ENCODE measurements around the gene MAP3K13. TPM values are rescaled to one million over a fixed set of nuclear protein-coding genes. Genes with fewer than 3 reads are reported as not detected.
A peak's percentile ranks its signal among the peaks of the same experiment; 100 is the strongest.

Gene MAP3K13
- total and polyA plus RNA-seq, 2 of the 13 experiments (the other 11 are each of a cell fraction or from before 2014, with no cell fraction given): 24.2 to 26.5 TPM

DNA sequence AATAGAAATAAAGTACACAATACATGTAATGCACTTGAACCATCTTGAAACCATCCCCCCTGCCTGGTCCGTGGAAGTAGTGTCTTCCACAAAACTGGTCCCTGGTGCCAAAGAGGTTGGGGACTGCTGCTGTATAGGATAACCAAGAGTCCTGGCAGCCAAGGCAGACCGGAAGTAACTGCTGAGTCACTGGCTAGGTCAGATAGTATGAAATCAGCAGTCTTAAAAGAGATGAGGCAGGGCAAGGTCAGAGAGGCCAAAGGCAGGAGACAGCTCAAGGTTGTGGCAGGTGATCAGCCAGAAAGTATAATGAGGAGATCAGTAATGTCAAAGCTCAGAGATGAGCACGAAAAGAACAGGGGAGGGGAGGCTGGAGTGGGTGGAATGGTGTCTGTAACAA, 60.2 kb downstream of the MAP3K13 start:
- no TSS peak for BruUV-seq (replicated peaks)
- DNase-seq (ENCODE audit: low spot score) (no peak), FAIRE-seq (no peak), ATAC-seq (no peak)
- no peaks in the 10 kb centered on the region; the same call in 1 of the 2 replicates for H4K20me1 ChIP-seq (ENCODE audit: insufficient read depth, low read length)
- H3K4me2 ChIP-seq (ENCODE audit: low read depth, low read length): no peak overlapping the region
- H3K9ac ChIP-seq (ENCODE audit: insufficient read depth, low read depth, low read length): no peak overlapping the region
- no peak overlapping the region for H3K4me3 ChIP-seq (replicated peaks in 1 of 3; ENCODE audit: insufficient read depth in 1 of 3, low read depth in 2 of 3, low read length in 3 of 3)
- in situ Hi-C loops (cut with HindIII; ENCODE audit: extremely low pct_ligation_motif_present, low pct_unique_long_range_greater_than_20kb) (no loop called here), intact Hi-C loops (cut with micrococcal nuclease; ENCODE audit: unreplicated experiment) (no loop called here)
- H3K27me3 ChIP-seq (ENCODE audit: control insufficient read depth in 1 of 2, insufficient read depth in 2 of 2, low read length in 2 of 2): no peaks in the 10 kb centered on the region
- H3K9me3 ChIP-seq (ENCODE audit: low read length): no peaks in the 10 kb centered on the region
- ChIA-PET POLR2A (no interaction called here), CTCF (ENCODE audit: low intra/inter-chr PET ratio, low total read pairs) (no interaction called here)
- peaks cover 9% of the 10 kb centered on the region; the same call in 1 of the 2 replicates for H3K4me1 ChIP-seq (ENCODE audit: insufficient read depth, low read length)
- no peak overlapping the region for H2AFZ ChIP-seq (ENCODE audit: low read length)
- H3K79me2 ChIP-seq (ENCODE audit: insufficient read depth, low read length): no peaks in the 10 kb centered on the region
- peaks cover 0 to 2% of the 10 kb centered on the region in 2 experiments; a peak in 2 of 5 replicates for H3K36me3 ChIP-seq (replicated peaks in 1 of 2; ENCODE audit: control insufficient read depth in 1 of 2, insufficient read depth in 2 of 2, low read length in 2 of 2)
- peak; percentile 60 for TF ChIP-seq FOSL2 (CRISPR knock-in tag; IDR thresholded peaks at IDR 0.05)
- TF ChIP-seq, protein P1, sequence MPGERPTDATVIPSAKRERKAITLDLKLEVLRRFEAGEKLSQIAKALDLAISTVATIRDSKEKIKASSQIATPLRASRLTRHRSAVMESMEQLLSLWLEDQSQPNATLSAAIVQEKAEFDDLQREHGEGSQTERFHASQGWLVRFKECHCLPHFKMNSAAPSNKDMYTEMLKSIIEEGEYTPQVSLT (CRISPR knock-in tag; IDR thresholded peaks at IDR 0.05; ENCODE audit: borderline replicate concordance, low read depth): no peak
- peak; percentile 80; the same call in 1 of the 2 replicates for TF ChIP-seq NFE2 (CRISPR knock-in tag; IDR thresholded peaks at IDR 0.05)
- TF ChIP-seq NFE2L2 (IDR thresholded peaks at IDR 0.05; ENCODE audit: low read length): peak; percentile 86
- 0 out of 4 replicates have a peak, but pooled peaks of 1 of the 2 experiments have one; percentile 21 for TF ChIP-seq MAFK (conservative IDR thresholded peaks at IDR 0.05 in 1 of 2, IDR thresholded peaks at IDR 0.05 in 1 of 2; ENCODE audit: low read length in 2 of 2)
- WGBS (ENCODE audit: low lambda C conversion rate): 91% methylated on average over 3 of the region's 3 CpGs
- H3K27ac ChIP-seq (ENCODE audit: extremely low read length, insufficient read depth, low read length): no peak overlapping the region

DNA sequence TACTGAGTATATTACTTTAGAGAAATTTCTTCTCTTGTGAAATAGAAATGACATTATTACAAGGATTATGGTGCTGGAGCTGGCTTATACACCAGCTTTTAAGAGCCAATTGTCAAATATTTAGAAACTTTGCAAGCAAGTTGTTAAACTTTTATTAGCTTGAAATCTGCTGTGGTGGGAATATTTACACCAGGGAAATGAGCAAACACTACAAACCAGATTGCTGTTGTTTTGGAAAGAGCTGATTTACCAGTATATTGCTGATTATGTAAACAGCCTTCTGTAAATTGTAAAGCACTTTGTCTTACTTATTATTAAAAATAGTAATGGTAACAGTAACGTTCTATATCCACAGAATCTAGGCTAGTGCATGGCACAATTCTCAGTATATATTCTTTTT, 61.5 kb downstream of the MAP3K13 start:
- FAIRE-seq: no peak

More for the DNA sequence above, 61.5 kb downstream of the MAP3K13 start:
- Histone ChIP-seq H3K27ac (ENCODE audit: extremely low read length, insufficient read depth, low read length) (no peak overlapping the region), H3K4me1 (ENCODE audit: insufficient read depth, low read length) (peaks cover 9% of the 10 kb centered on the region; the same call in 1 of the 2 replicates), H3K27me3 (ENCODE audit: control insufficient read depth in 1 of 2, insufficient read depth in 2 of 2, low read length in 2 of 2) (no peaks in the 10 kb centered on the region), H2AFZ (ENCODE audit: low read length) (no peak overlapping the region), H3K9me3 (ENCODE audit: low read length) (no peaks in the 10 kb centered on the region), H3K4me3 (replicated peaks in 1 of 3; ENCODE audit: insufficient read depth in 1 of 3, low read depth in 2 of 3, low read length in 3 of 3) (no peak overlapping the region), H3K9ac (ENCODE audit: insufficient read depth, low read depth, low read length) (no peak overlapping the region), H3K4me2 (ENCODE audit: low read depth, low read length) (no peak overlapping the region), H4K20me1 (ENCODE audit: insufficient read depth, low read length) (peaks cover 4% of the 10 kb centered on the region; the same call in 1 of the 2 replicates), H3K36me3 (replicated peaks in 1 of 2; ENCODE audit: control insufficient read depth in 1 of 2, insufficient read depth in 2 of 2, low read length in 2 of 2) (peaks cover 5 to 7% of the 10 kb centered on the region in 2 experiments; a peak in 3 of 5 replicates), H3K79me2 (ENCODE audit: insufficient read depth, low read length) (no peaks in the 10 kb centered on the region)
- TF ChIP-seq CCAR2 (optimal IDR thresholded peaks at IDR 0.05; ENCODE audit: low read depth, low read length): no peak
- TF ChIP-seq TGIF2 (CRISPR knock-in tag; IDR thresholded peaks at IDR 0.05): no peak
- no peak for TF ChIP-seq MED13 (CRISPR knock-in tag; IDR thresholded peaks at IDR 0.05)
- TF ChIP-seq SKI (IDR thresholded peaks at IDR 0.05; ENCODE audit: partially characterized antibody): no peak
- TF ChIP-seq, protein P2, sequence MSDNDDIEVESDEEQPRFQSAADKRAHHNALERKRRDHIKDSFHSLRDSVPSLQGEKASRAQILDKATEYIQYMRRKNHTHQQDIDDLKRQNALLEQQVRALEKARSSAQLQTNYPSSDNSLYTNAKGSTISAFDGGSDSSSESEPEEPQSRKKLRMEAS (IDR thresholded peaks at IDR 0.05): no peak
- TF ChIP-seq SP2 (CRISPR knock-in tag; IDR thresholded peaks at IDR 0.05): no peak
- TF ChIP-seq RCOR2 (CRISPR knock-in tag; IDR thresholded peaks at IDR 0.05): no peak
- TF ChIP-seq PRMT3 (CRISPR knock-in tag; IDR thresholded peaks at IDR 0.05; ENCODE audit: borderline replicate concordance, low read depth): no peak
- TF ChIP-seq HDAC2 (CRISPR knock-in tag; IDR thresholded peaks at IDR 0.05): no peak
- TF ChIP-seq KLF11 (CRISPR knock-in tag; IDR thresholded peaks at IDR 0.05): no peak
- TF ChIP-seq KDM6A (CRISPR knock-in tag; IDR thresholded peaks at IDR 0.05; ENCODE audit: low read depth): no peak
- TF ChIP-seq, protein P3, sequence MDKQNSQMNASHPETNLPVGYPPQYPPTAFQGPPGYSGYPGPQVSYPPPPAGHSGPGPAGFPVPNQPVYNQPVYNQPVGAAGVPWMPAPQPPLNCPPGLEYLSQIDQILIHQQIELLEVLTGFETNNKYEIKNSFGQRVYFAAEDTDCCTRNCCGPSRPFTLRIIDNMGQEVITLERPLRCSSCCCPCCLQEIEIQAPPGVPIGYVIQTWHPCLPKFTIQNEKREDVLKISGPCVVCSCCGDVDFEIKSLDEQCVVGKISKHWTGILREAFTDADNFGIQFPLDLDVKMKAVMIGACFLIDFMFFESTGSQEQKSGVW (CRISPR knock-in tag; IDR thresholded peaks at IDR 0.05; ENCODE audit: borderline replicate concordance): no peak
- 92% methylated on average over 1 of the region's 1 CpG for WGBS (ENCODE audit: low lambda C conversion rate)
- ATAC-seq (no peak), DNase-seq (ENCODE audit: low spot score) (no peak)
- POLR2A ChIA-PET: no interaction called here
- in situ Hi-C loops (cut with HindIII; ENCODE audit: extremely low pct_ligation_motif_present, low pct_unique_long_range_greater_than_20kb) (no loop called here), intact Hi-C loops (cut with micrococcal nuclease; ENCODE audit: unreplicated experiment) (no loop called here)
- CTCF ChIA-PET (ENCODE audit: low intra/inter-chr PET ratio, low total read pairs): no interaction called here
- BruUV-seq (replicated peaks): no TSS peak

Measured in HepG2 (cell line).